GM08714 (cell line): Measurements from ENCODE around the gene SIRT5.

Experiments used
- H3K4me3 ChIP-seq: fragments of 200-500 bp; sonication (Bioruptor generic); 2 replicates; pipeline ENCODE4 v1.5.1; 2014; ENCODE audit warnings: mild to moderate bottlenecking, low read length, inconsistent platforms
- ZNF274 ChIP-seq: IDR thresholded peaks from 2 replicates; pipeline ENCODE4 v1.6.1; 2012; ENCODE audit warnings: mild to moderate bottlenecking, low read depth, low read length

Gene SIRT5

GRCh38 chr6:13538600-13538999 is 35.8 kb upstream of the SIRT5 start:
- no peak for TF ChIP-seq ZNF274
- H3K4me3 ChIP-seq, result no peak overlapping the region

GRCh38 chr6:13539572-13539971 is 34.8 kb upstream of the SIRT5 start:
- no peak for TF ChIP-seq ZNF274
- no peak overlapping the region for H3K4me3 ChIP-seq

- H3K4me3 ChIP-seq, result no peak overlapping the region
- no peak for TF ChIP-seq ZNF274
Measured at GRCh38 chr6:13541496-13541895, 32.9 kb upstream of the SIRT5 start.

- no peak overlapping the region for H3K4me3 ChIP-seq
- no peak for TF ChIP-seq ZNF274
Measured at GRCh38 chr6:13544454-13545186, 29.8 kb upstream of the SIRT5 start.

- no peak overlapping the region for H3K4me3 ChIP-seq
- TF ChIP-seq ZNF274, result no peak
Measured at GRCh38 chr6:13545885-13546284, 28.5 kb upstream of the SIRT5 start.

- H3K4me3 ChIP-seq, result no peak overlapping the region
- TF ChIP-seq ZNF274, result no peak
Measured at GRCh38 chr6:13548500-13549210, 25.7 kb upstream of the SIRT5 start.

- no peak overlapping the region for H3K4me3 ChIP-seq
- TF ChIP-seq ZNF274, result no peak
Measured at GRCh38 chr6:13550656-13551055, 23.7 kb upstream of the SIRT5 start.

- no peak for TF ChIP-seq ZNF274
- no peak overlapping the region for H3K4me3 ChIP-seq
Measured at GRCh38 chr6:13553646-13554045, 20.8 kb upstream of the SIRT5 start.

- no peak overlapping the region for H3K4me3 ChIP-seq
- no peak for TF ChIP-seq ZNF274
Measured at GRCh38 chr6:13554929-13555333, 19.5 kb upstream of the SIRT5 start.

GRCh38 chr6:13557841-13558240 is 16.6 kb upstream of the SIRT5 start:
- H3K4me3 ChIP-seq, result no peak overlapping the region
- TF ChIP-seq ZNF274, result no peak

- H3K4me3 ChIP-seq, result no peak overlapping the region
- no peak for TF ChIP-seq ZNF274
Measured at GRCh38 chr6:13558718-13559117, 15.7 kb upstream of the SIRT5 start.

GRCh38 chr6:13559251-13559650 is 15.2 kb upstream of the SIRT5 start:
- H3K4me3 ChIP-seq, result no peak overlapping the region
- no peak for TF ChIP-seq ZNF274

GRCh38 chr6:13559968-13560650 is 14.3 kb upstream of the SIRT5 start:
- no peak overlapping the region for H3K4me3 ChIP-seq
- no peak for TF ChIP-seq ZNF274

GRCh38 chr6:13560651-13561044 is 13.8 kb upstream of the SIRT5 start:
- no peak for TF ChIP-seq ZNF274
- H3K4me3 ChIP-seq, result no peak overlapping the region
